ENCODE measurements around the gene ADGRA1.

DNA sequence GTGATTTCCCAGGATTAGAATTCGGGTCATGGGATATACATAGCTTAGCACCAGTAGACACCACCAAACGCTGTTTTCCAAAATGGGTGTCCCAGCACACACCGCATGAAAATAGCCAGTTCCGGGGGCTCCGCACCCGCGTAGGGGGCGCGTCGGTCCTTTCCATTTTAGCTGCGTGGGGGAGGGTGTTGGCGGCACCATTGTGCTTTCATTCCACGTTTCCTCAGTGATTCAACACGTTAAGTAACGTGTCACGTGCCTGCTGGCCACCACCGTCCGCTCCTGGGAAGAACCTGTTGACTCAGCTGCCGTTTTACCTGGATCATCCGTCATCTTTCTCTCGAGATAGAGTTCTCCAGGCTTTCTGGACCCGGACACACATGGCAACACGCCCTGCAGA lies 25.6 kb upstream of the ADGRA1 start:
- TF ChIP-seq EZH2 (IDR thresholded peaks at IDR 0.05; ENCODE audit: insufficient read depth, poor library complexity, severe bottlenecking) (no peak), EZH2phosphoT487 (IDR thresholded peaks at IDR 0.05; ENCODE audit: insufficient read depth, low read depth) (no peak)
